Neural cell (in vitro differentiated cells): ENCODE data around the gene H6PD. TPM values are rescaled to one million over a fixed set of nuclear protein-coding genes. Genes with fewer than 3 reads are reported as not detected.

ENCODE experiments used
- H2AFZ ChIP-seq: fragments of 200-600, 300-800 bp; sonication (generic), shearing (Covaris generic); 2 replicates; pipeline ENCODE4 v1.6.0; 2014; ENCODE audit warnings: low read depth, mild to moderate bottlenecking, antibody characterized with exemption, low read length, moderate library complexity
- H3F3A ChIP-seq: fragments of 200-600 bp; shearing (Covaris generic); 2 replicates; pipeline ENCODE4 v1.6.1; 2016; ENCODE audit warnings: mild to moderate bottlenecking, moderate library complexity, mixed read lengths, antibody characterized with exemption, low read length; ENCODE audit not compliant: insufficient read depth, poor library complexity, severe bottlenecking
- H3K27ac ChIP-seq: fragments of 200-600, 300-800 bp; sonication (generic), shearing (Covaris generic); 2 replicates; pipeline ENCODE4 v1.5.1; 2014; ENCODE audit warnings: mild to moderate bottlenecking, low read length, moderate library complexity
- H3K27me3 ChIP-seq: fragments of 300-800, 200-600 bp; sonication (generic), shearing (Covaris generic); 2 replicates; pipeline ENCODE4 v1.6.0; 2014; ENCODE audit warnings: mild to moderate bottlenecking, low read depth, low read length, moderate library complexity; ENCODE audit not compliant: insufficient read depth
- H3K36me3 ChIP-seq: fragments of 300-800, 200-600 bp; sonication (generic), shearing (Covaris generic); 2 replicates; pipeline ENCODE4 v1.5.1; 2014; ENCODE audit warnings: mild to moderate bottlenecking, antibody characterized with exemption, low read length, moderate library complexity; ENCODE audit not compliant: insufficient read depth
- H3K4me2 ChIP-seq: fragments of 300-800, 200-600 bp; sonication (generic), shearing (Covaris generic); 2 replicates; pipeline ENCODE4 v1.6.0; 2014; ENCODE audit warnings: mild to moderate bottlenecking, low read length
- H3K4me3 ChIP-seq: fragments of 300-800, 200-600 bp; sonication (generic), shearing (Covaris generic); 2 replicates; pipeline ENCODE4 v1.5.1; 2014; ENCODE audit warnings: mild to moderate bottlenecking, low read length, moderate library complexity
- H3K79me2 ChIP-seq: fragments of 200-600 bp; shearing (Covaris generic); replicated peaks from 2 replicates; pipeline ENCODE4 v1.6.0; 2014; ENCODE audit warnings: mild to moderate bottlenecking, low read length, moderate library complexity; ENCODE audit not compliant: insufficient read depth
- H3K9ac ChIP-seq: fragments of 300-800, 200-600 bp; sonication (generic), shearing (Covaris generic); 2 replicates; pipeline ENCODE4 v1.6.1; 2016; ENCODE audit warnings: mild to moderate bottlenecking, low read length, mixed read lengths
- H3K9me2 ChIP-seq: fragments of 200-600 bp; shearing (Covaris generic); 2 replicates; pipeline ENCODE4 v1.6.1; 2016; ENCODE audit warnings: mild to moderate bottlenecking, low read length, mixed read lengths; ENCODE audit not compliant: insufficient read depth
- H3K9me3 ChIP-seq: fragments of 200-600, 300-800 bp; sonication (generic), shearing (Covaris generic); 2 replicates; pipeline ENCODE4 v1.6.1; 2016; ENCODE audit warnings: mild to moderate bottlenecking, mixed run types, low read length, moderate library complexity, mixed read lengths
- H4K20me1 ChIP-seq: fragments of 200-600 bp; shearing (Covaris generic); 2 replicates; pipeline ENCODE4 v1.6.1; 2016; ENCODE audit warnings: mild to moderate bottlenecking, mixed run types; ENCODE audit not compliant: insufficient read depth
- EP300 ChIP-seq: fragments of 450-650 bp; conservative IDR thresholded peaks from 2 replicates; pipeline ENCODE4 v1.6.1; 2014; ENCODE audit warnings: antibody characterized with exemption, mild to moderate bottlenecking, moderate library complexity; ENCODE audit not compliant: poor library complexity, severe bottlenecking
- EZH2 ChIP-seq: fragments of 200-600, 300-800 bp; shearing (Covaris generic), sonication (generic); IDR thresholded peaks from 2 replicates; pipeline ENCODE4 v1.6.1; 2014; ENCODE audit warnings: antibody characterized with exemption, low read length, borderline replicate concordance, mild to moderate bottlenecking; ENCODE audit not compliant: insufficient read depth, poor library complexity, severe bottlenecking
- MXI1 ChIP-seq: fragments of 450-650 bp; conservative IDR thresholded peaks from 2 replicates; pipeline ENCODE4 v1.6.1; 2014; ENCODE audit warnings: antibody characterized with exemption, mild to moderate bottlenecking; ENCODE audit not compliant: poor library complexity, severe bottlenecking
- POLR2AphosphoS5 ChIP-seq: IDR thresholded peaks from 2 replicates; pipeline ENCODE4 v1.6.1; 2012
- RAD21 ChIP-seq: fragments of 450-650 bp; conservative IDR thresholded peaks from 2 replicates; pipeline ENCODE4 v1.6.1; 2014; ENCODE audit warnings: antibody characterized with exemption, mild to moderate bottlenecking, moderate library complexity
- SMC3 ChIP-seq: fragments of 450-650 bp; conservative IDR thresholded peaks from 2 replicates; pipeline ENCODE4 v1.6.1; 2014; ENCODE audit warnings: antibody characterized with exemption, mild to moderate bottlenecking, moderate library complexity; ENCODE audit not compliant: poor library complexity
- TAF1 ChIP-seq: IDR thresholded peaks from 2 replicates; pipeline ENCODE4 v1.6.1; 2012; ENCODE audit warnings: low read depth
- polyA plus RNA-seq: library from polyadenylated mRNA; depleted of rRNA; stranded (reverse); fragments of >200 nt; gene quantifications from 2 replicates; pipeline ENCODE4 v1.2.3, GENCODE V29; 2014
- TF ChIP-seq, protein P1 (sequence below): IDR thresholded peaks from 2 replicates; pipeline ENCODE4 v1.6.1; 2012; ENCODE audit warnings: borderline replicate concordance
- TF ChIP-seq, protein P2 (sequence below): fragments of 450-650 bp; IDR thresholded peaks from 2 replicates; pipeline ENCODE4 v1.5.1; 2014; ENCODE audit warnings: antibody characterized with exemption, mild to moderate bottlenecking, moderate library complexity; ENCODE audit not compliant: poor library complexity, severe bottlenecking

The H6PD gene
- polyA plus RNA-seq, 1 donor from 2014 or later: 4.6 TPM

DNA sequence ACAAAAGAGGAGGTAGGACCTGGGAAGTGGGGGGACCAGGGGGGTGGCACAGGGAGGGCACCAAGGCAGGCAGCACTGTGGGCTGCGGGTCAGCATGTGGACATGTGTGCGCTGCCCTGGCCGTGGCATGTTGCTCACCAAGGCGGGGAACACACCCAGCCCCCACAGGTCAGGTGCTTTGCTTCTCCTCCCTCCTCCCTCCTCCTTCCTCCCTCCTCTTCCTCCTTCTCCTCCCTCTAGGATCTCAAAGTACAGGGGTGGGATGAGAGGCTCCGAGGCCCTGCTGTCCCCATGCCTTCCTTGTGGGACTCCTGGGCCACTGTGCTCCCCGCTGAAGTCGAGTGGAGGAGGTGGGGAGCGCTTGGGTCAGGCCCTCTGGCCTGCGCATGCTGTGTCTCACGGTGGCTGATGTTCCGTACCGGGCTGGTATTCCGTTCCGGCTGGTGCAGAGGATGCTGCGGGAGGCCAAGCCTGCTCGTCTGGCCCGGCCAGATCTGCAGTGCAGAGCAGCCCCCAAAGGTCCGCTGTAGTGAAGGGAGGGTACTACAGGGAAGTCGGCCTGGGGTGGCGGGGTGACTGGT is 84.7 kb downstream of the H6PD start:
- H3F3A ChIP-seq: no peaks in the 10 kb centered on the region
- H4K20me1 ChIP-seq: no peaks in the 10 kb centered on the region
- H3K9ac ChIP-seq: no peak overlapping the region
- no peak overlapping the region for H3K4me3 ChIP-seq
- no peaks in the 10 kb centered on the region for H3K9me2 ChIP-seq
- TF ChIP-seq TAF1 (no peak), POLR2AphosphoS5 (no peak), MXI1 (no peak), EZH2 (no peak)
- TF ChIP-seq, protein P1, sequence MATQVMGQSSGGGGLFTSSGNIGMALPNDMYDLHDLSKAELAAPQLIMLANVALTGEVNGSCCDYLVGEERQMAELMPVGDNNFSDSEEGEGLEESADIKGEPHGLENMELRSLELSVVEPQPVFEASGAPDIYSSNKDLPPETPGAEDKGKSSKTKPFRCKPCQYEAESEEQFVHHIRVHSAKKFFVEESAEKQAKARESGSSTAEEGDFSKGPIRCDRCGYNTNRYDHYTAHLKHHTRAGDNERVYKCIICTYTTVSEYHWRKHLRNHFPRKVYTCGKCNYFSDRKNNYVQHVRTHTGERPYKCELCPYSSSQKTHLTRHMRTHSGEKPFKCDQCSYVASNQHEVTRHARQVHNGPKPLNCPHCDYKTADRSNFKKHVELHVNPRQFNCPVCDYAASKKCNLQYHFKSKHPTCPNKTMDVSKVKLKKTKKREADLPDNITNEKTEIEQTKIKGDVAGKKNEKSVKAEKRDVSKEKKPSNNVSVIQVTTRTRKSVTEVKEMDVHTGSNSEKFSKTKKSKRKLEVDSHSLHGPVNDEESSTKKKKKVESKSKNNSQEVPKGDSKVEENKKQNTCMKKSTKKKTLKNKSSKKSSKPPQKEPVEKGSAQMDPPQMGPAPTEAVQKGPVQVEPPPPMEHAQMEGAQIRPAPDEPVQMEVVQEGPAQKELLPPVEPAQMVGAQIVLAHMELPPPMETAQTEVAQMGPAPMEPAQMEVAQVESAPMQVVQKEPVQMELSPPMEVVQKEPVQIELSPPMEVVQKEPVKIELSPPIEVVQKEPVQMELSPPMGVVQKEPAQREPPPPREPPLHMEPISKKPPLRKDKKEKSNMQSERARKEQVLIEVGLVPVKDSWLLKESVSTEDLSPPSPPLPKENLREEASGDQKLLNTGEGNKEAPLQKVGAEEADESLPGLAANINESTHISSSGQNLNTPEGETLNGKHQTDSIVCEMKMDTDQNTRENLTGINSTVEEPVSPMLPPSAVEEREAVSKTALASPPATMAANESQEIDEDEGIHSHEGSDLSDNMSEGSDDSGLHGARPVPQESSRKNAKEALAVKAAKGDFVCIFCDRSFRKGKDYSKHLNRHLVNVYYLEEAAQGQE: no peak
- no peaks in the 10 kb centered on the region for H3K36me3 ChIP-seq
- H3K4me2 ChIP-seq: no peak overlapping the region
- no peaks in the 10 kb centered on the region for H3K27me3 ChIP-seq
- H3K9me3 ChIP-seq: no peaks in the 10 kb centered on the region
- no peaks in the 10 kb centered on the region for H3K79me2 ChIP-seq
- H3K27ac ChIP-seq: no peak overlapping the region
- no peak overlapping the region for H2AFZ ChIP-seq

DNA sequence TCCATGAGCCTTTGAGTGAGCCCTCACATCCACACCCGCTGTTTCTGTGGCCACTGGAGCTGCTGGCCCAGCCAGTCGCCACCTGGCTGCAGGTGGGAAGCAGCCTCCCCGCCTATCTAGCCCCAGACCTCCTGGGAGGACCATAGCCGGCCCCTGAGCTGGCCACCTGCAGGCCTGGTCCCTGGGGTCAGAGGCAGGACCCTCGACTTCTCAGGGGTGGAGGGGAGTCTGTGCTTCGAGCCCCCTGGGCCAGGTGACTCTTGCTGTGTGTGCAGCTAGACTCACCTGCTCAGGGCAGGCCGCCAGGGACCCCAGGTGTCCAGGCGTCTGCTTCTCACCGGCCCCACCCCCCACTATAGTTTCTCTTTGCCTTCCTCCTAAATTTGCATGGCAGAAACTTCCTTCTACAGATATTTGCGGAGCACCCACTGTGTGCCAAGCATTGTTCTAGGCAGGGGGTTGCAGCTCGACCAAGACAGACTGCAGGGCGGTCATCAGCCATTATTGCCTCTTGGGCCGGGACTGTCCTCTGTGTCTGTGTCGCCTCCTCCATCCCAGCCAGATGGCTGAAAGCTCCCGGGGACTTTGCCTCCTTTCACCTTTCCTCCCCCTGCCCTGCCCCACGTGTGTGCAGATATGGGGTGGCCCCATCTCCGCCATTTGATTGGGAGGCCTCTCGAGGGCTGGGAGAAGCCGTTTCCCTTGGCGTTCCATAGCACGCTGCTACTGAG is 85.4 kb downstream of the H6PD start:
- Histone ChIP-seq H3K27me3 (no peaks in the 10 kb centered on the region), H3K79me2 (no peaks in the 10 kb centered on the region), H3K9me2 (no peaks in the 10 kb centered on the region), H3K9me3 (no peaks in the 10 kb centered on the region), H3K36me3 (no peaks in the 10 kb centered on the region), H3K9ac (no peak overlapping the region), H3F3A (no peaks in the 10 kb centered on the region), H3K27ac (no peak overlapping the region), H3K4me2 (no peak overlapping the region), H3K4me3 (no peak overlapping the region), H4K20me1 (no peaks in the 10 kb centered on the region), H2AFZ (no peak overlapping the region)
- TF ChIP-seq, protein P2, sequence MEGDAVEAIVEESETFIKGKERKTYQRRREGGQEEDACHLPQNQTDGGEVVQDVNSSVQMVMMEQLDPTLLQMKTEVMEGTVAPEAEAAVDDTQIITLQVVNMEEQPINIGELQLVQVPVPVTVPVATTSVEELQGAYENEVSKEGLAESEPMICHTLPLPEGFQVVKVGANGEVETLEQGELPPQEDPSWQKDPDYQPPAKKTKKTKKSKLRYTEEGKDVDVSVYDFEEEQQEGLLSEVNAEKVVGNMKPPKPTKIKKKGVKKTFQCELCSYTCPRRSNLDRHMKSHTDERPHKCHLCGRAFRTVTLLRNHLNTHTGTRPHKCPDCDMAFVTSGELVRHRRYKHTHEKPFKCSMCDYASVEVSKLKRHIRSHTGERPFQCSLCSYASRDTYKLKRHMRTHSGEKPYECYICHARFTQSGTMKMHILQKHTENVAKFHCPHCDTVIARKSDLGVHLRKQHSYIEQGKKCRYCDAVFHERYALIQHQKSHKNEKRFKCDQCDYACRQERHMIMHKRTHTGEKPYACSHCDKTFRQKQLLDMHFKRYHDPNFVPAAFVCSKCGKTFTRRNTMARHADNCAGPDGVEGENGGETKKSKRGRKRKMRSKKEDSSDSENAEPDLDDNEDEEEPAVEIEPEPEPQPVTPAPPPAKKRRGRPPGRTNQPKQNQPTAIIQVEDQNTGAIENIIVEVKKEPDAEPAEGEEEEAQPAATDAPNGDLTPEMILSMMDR: no peak
- TF ChIP-seq, protein P1: no peak
- no peak for TF ChIP-seq EP300
- no peak for TF ChIP-seq SMC3
- no peak for TF ChIP-seq POLR2AphosphoS5
- TF ChIP-seq RAD21: no peak

Other genes with a start within 250 kb of the H6PD start
- gene SLC2A7, start 208.4 kb upstream of the H6PD start, polyA plus RNA-seq: not detected in 2 replicates
- not detected in 2 replicates for gene SLC2A5, start 165.1 kb upstream of the H6PD start, polyA plus RNA-seq
- not detected in 2 replicates for gene GPR157, start 105.7 kb upstream of the H6PD start, polyA plus RNA-seq
- 1.4 TPM in 2 replicates for gene SPSB1, start 58.1 kb downstream of the H6PD start, polyA plus RNA-seq